ENCODE results near the gene C16orf96.

GRCh38 chr16:4561596-4561995 lies 5.5 kb downstream of the C16orf96 start:
- no peak for TF ChIP-seq CTCF (IDR thresholded peaks at IDR 0.05; ENCODE audit: borderline replicate concordance, extremely low read depth, low read length, poor library complexity, severe bottlenecking)
- TF ChIP-seq EZH2 (IDR thresholded peaks at IDR 0.05; ENCODE audit: borderline replicate concordance, low read depth, low read length, severe bottlenecking): no peak
